ENCODE data around the gene MFSD2B.
A peak's percentile ranks its signal among the peaks of the same experiment; 100 is the strongest.

Gene MFSD2B

DNA sequence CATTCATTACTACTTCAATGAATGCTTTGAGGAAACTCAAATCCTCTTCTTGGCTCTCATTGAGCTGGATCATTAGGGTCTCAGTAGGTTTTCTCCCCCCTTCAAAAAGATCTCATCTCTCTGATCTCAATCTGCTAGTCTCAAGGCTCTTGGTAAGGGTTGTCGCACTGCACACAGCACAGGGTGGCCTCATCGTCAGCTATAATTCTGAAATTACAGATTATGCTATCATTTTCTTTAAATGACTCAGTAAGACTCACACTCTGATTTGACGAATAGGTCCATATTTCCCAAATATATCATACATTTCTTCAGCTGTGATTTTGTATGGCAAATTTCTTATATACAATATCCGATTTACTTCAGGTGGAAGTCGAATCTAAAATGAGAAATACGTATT, 63.9 kb downstream of the MFSD2B start:
- Histone ChIP-seq H3K27me3 (ENCODE audit: insufficient read depth, low read depth) (no peaks in the 10 kb centered on the region), H3K4me3 (IDR thresholded peaks at IDR 0.05; ENCODE audit: insufficient read depth, low read depth, low read length) (no peak overlapping the region), H3K4me2 (no peak overlapping the region), H3K36me3 (ENCODE audit: insufficient read depth) (peaks cover 3% of the 10 kb centered on the region; the same call in 1 of the 2 replicates), H3K9ac (no peak overlapping the region), H2AFZ (ENCODE audit: low read depth) (no peak overlapping the region), H3K4me1 (ENCODE audit: low read depth, poor library complexity, severe bottlenecking) (peaks cover 18% of the 10 kb centered on the region), H3K79me2 (ENCODE audit: insufficient read depth, low read depth) (peaks cover 31% of the 10 kb centered on the region; the same call in 1 of the 2 replicates), H3K27ac (no peak overlapping the region), H4K20me1 (ENCODE audit: insufficient read depth) (no peaks in the 10 kb centered on the region)
- TF ChIP-seq, protein P1, sequence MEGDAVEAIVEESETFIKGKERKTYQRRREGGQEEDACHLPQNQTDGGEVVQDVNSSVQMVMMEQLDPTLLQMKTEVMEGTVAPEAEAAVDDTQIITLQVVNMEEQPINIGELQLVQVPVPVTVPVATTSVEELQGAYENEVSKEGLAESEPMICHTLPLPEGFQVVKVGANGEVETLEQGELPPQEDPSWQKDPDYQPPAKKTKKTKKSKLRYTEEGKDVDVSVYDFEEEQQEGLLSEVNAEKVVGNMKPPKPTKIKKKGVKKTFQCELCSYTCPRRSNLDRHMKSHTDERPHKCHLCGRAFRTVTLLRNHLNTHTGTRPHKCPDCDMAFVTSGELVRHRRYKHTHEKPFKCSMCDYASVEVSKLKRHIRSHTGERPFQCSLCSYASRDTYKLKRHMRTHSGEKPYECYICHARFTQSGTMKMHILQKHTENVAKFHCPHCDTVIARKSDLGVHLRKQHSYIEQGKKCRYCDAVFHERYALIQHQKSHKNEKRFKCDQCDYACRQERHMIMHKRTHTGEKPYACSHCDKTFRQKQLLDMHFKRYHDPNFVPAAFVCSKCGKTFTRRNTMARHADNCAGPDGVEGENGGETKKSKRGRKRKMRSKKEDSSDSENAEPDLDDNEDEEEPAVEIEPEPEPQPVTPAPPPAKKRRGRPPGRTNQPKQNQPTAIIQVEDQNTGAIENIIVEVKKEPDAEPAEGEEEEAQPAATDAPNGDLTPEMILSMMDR (conservative IDR thresholded peaks at IDR 0.05; ENCODE audit: low read depth, low read length) = no peak

DNA sequence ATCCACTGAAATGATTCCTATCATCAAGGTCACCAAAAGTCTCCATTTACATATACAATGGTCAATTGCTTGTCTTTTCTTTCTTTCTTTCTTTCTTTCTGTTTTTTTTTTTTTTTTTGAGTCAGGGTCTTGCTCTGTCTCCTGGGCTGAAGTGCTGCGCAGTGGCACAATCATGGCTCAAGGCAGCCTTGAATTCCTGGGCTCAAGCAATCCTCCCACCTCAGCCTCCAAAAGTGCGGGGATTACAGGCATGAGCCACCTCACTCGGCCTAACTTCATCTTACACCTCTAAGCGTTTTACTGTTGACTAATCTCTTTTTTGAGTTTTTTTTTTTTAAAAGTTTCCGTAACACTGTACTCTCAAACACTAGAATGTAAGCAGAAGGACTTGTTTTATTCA, 65.4 kb downstream of the MFSD2B start:
- Histone ChIP-seq H3K27ac (no peak overlapping the region; the same call in 1 of the 2 replicates), H2AFZ (ENCODE audit: low read depth) (no peak overlapping the region), H3K79me2 (ENCODE audit: insufficient read depth, low read depth) (peaks cover 31% of the 10 kb centered on the region; the same call in 1 of the 2 replicates), H4K20me1 (ENCODE audit: insufficient read depth) (no peaks in the 10 kb centered on the region), H3K4me1 (ENCODE audit: low read depth, poor library complexity, severe bottlenecking) (peaks cover 18% of the 10 kb centered on the region), H3K27me3 (ENCODE audit: insufficient read depth, low read depth) (no peaks in the 10 kb centered on the region), H3K4me3 (IDR thresholded peaks at IDR 0.05; ENCODE audit: insufficient read depth, low read depth, low read length) (no peak overlapping the region), H3K4me2 (peak overlapping the region; percentile 89), H3K36me3 (ENCODE audit: insufficient read depth) (peaks cover 3% of the 10 kb centered on the region; the same call in 1 of the 2 replicates), H3K9ac (peak overlapping the region; percentile 47; the same call in 1 of the 2 replicates)
- TF ChIP-seq, protein P1 (conservative IDR thresholded peaks at IDR 0.05; ENCODE audit: low read depth, low read length) = no peak
